Measurements from ENCODE around the gene KSR2. TPM values are rescaled to one million over a fixed set of nuclear protein-coding genes. Genes with fewer than 3 reads are reported as not detected.
"Not testable (repeated sequence)": the region's sequence is repeated elsewhere in the genome, so short reads cannot be mapped to it uniquely, and the experiment has no call there.

The KSR2 gene
- total RNA-seq, 1 donor from 2014 or later = 2.4 TPM

DNA sequence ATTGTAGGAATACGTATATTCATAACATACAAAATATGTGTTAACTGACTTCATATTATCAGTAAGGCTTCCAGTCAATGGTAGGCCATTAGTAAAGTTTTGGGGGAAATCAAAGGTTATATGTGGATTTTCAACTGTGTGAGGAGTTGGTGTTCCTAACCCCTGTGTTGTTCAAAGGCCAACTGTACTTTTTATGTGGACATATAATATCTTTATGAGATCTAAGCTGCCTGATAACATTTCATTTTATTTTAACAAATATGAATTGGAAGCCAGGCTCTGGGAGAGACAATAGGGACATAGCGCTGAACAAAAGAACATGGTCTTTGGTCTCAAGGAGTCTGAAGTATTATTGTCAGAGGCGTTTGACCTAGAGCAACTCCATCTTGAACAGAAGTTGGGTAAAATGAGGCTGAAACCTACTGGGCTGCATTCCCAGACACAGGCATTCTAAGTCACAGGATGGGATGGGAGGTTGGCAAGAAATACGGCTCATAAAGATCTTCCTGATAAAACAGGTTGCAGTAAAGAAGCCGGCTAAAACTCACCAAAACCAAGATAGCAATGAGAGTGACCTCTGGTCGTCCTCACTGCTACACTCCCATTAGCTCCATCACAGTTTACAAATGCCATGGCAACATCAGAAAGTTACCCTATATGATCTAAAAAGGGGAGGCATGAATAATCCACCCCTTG lies 147.2 kb downstream of the KSR2 start:
- no peak for DNase-seq (ENCODE audit: low spot score)

DNA sequence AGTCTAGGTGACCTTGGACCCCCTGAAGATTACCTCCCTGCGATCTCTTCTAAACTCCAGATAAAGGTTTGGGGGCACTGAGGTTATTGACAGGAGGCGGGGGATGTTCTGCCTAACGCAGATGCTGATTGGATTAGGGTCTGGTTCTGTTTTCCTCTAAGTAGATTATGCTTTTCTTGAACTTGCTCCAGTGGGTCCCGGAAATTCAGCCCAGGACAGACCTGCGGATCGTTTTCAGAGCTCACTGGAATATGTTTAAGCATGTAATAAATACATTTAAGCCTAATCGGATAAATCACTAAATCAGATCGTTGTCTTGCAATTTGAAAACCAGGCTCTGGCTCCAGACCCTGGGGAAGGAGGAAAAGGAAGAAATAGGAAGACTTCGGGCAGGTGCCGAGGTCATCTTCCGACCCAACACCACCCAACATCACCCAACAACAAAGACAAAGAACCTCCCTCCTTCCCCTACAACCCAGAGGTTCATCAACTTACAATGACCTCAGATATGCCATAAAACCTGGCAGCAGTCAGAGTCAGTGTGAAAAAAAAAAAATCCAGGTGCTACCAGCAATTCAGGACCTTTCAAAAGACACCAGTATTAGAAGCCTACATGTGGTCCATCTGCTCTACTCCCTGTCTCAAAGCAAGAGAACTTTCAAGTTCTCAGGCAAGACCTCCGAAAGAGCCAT lies 148.4 kb downstream of the KSR2 start:
- DNase-seq (ENCODE audit: low spot score) = no peak

DNA sequence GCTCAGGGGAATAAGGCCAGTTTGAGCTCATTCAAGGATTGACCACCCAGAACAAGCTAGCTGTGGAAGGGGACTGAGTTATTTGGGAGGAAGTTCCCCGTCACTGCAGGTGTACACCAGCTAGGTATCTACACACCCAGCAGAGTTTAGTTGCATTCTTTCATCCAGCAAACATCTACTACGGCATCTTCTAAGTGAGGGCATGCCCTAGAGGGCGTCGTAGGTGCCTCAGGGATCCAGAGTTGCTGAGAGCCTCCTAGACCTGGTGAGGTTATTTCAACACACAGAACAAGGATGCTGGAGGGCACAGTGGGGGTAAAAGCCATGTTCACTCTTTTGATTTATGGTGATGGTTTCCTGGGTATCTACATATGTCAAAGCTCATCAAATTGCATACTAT lies 149.6 kb downstream of the KSR2 start:
- DNase-seq (ENCODE audit: low spot score) = no peak

DNA sequence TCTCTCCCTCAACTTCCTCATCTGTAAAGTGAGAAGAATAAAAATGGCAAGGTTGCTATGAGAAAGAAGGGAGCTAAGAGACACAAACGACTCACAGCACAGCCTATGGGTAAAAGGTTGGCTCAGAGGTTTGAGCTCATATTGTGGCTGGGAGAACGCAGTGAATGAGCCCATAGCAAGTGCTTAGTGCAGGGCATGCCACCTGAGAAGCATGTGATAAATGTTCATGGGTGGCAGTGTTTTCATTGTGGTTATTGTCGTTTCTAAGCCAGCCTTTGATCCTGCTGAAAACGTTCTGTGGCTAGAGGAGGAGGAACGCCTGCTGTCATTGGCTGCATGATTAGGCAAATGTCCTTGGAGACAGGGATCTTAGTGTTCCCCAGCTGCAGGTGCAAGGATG lies 150.4 kb downstream of the KSR2 start:
- no peak for DNase-seq (ENCODE audit: low spot score)

DNA sequence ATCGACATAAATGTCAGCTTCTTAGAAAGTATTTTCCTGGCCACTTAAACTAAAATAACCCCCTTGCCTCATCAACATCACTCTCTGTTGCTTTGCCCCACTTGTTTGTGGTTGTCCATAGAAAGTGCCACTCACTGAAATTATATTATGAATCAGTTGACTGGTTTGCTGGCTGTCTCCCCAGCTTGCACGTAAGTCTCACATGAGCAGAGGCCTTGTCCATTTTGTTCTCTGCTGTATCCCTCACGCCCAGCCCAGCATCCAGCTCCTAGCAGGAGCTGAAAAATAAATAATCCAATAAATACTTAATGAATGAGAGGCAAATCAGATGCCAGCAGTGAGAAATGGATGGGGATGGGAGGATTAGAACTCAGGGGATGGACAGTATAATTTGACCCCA lies 159.3 kb downstream of the KSR2 start:
- DNase-seq (ENCODE audit: low spot score) = no peak

DNA sequence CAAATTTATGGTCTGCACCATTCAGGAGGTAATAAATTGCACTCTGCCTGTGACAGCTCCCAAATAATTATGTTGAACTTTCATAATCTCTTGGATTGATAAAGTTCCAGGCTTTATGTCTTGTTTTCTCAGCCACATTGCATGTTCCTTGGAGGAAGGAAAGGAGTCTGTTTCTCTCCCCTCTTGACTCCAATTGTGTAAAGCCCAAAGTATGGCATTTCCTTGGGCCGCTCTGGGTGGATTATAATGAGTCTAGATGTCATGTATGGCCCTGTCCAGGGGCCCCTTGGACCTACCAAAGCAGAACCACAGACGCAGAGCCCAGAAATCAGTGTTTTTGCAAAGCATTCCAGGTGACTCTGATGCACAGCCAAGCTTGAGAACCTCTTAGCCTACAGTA lies 160.8 kb downstream of the KSR2 start:
- no peak for DNase-seq (ENCODE audit: low spot score)

DNA sequence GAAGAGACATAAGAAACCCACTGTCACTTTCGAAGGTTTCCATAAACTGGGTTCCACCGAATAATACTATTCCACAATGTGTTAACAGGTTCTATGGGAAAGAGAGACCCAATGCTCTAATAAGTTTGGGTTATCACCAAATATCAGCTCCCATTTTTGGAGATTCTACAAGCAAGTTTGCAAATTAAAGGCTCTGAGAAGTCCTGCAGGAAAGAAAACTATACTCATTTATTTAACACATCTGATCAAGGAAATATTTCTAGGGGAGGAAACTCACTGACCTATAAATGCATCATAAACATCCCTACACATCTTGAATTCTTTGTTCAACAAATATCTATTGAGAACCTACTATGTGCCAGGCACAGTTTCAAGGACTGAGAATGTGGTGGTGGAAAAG lies 161.4 kb downstream of the KSR2 start:
- DNase-seq (ENCODE audit: low spot score) = no peak

DNA sequence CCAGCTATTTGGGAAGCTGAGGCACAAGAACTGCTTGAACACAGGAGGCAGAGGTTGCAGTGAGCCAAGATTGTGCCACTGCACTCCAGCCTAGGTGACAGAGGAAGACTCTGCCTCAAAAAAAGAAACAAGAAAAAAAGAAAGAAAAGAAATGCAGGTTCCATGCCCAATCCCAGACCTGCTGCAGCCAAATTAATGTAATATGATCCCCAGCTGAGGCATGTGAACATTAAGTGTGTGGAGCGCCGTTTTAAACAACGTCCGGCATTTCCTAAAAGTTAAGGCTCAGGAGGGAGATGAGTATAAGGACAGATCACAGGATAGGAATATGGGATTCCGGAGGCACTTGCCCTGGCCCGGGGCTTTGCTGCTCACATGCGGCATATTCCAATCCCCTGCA lies 162.9 kb downstream of the KSR2 start:
- no peak for DNase-seq (ENCODE audit: low spot score)

DNA sequence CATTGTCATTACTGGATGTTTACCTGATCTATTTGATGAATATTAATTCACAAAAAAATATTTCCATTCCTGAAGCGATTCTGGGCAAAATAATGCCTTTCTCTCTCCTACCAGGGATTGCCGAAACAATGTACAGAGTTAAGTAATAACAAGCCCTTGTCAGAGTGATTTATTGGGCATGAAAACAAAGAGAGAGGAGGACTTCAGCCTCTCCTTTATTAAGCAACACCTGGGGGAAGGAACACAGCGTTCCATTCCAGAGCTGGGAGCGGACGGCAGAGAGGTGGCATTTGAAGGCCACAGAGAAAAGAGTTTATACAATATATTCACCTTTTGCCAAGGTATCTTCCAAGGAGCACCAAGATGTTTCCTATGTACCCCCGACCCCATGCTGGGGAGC lies 165.8 kb downstream of the KSR2 start:
- peak; percentile 78 for DNase-seq (ENCODE audit: low spot score)

DNA sequence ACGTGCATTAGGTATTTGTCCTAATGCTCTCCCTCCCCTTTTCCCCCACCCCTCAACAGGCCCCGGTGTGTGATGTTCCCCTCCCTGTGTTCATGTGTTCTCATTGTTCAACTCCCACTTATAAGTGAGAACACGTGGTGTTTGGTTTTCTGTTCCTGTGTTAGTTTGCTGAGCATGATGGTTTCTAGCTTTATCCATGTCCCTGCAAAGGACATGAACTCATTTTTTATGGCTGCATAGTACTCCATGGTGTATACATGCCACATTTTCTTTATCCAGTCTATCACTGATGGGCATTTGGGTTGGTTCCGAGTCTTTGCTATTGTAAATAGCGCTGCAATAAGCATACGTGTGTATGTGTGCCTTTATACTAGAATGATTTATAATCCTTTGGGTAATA lies 168.1 kb downstream of the KSR2 start:
- not testable (repeated sequence) for DNase-seq (ENCODE audit: low spot score)

DNA sequence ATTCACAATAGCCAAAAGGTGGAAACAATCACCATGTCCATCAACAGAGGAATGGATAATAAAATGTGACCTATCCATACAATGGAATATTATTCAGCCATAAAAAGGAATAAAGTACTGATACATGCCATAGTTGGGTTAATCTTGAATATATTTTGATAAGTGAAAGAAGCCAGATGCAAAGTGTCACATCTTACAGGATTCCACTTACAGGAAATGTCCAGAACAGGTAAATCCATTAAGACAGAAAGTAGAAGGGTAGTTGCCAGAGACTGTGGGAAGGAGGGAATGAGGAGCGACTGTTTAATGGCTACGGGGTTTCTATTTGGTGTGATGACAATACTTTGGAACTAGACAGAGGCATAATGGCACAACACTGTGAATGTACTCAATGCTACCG lies 171.6 kb downstream of the KSR2 start:
- no peak for DNase-seq (ENCODE audit: low spot score)

DNA sequence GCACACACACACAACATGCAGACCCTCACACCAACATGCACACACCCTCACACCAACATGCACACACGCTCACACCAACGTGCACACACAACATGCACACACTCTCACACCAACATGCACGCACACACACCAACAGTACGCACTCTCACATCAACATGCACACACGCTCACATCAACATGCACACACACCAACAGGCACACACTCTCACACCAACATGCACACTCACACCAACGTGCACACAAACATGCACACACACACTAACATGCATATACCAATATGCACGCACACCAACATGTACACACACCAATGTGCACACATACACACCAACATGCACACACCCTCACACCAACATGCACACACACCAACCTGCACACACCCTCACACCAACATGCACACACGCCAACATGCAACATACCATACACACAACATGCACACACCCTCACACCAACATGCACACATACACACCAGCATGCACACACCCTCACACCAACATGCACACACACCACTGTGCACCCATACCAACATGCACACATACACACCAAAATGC lies 175.8 kb downstream of the KSR2 start:
- no peak for DNase-seq (ENCODE audit: low spot score)

DNA sequence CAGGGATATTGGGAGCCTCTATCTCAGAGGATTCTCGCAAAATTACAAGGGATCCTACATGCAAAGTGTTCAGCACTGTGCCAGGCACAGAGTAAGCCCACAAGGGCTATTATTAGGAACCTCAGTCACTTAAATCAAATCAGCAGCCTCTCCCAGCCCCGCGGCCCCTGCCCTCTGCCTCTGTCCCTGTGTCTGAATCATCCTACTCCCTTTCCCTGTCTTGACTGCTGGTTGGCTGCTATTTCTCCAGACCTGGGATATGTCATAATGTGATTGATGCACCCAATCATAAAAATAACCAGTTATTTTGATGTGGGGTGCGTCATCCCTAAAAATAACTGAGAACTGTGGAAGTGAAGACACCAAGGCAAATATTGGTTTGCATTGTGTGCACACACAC lies 176.3 kb downstream of the KSR2 start:
- DNase-seq (ENCODE audit: low spot score) = no peak

DNA sequence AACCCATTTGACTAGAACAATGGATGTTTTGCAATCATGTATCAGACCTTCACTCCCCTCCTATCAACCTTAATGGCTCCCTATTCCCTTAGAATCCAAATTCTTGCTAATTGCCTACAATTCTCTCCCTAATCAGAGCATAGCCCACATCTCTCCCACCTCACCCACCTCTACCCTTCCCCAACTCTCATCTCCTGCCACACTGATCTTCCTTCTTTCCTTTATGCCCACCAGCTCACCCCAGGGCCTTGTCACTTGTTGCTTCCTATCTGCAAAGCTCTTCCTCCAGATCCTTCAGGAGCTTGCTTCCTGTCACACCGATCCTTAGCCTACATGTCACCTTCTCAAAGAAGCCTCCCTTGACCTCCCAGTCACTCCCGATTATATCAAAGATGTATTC lies 177.8 kb downstream of the KSR2 start:
- DNase-seq (ENCODE audit: low spot score) = no peak

DNA sequence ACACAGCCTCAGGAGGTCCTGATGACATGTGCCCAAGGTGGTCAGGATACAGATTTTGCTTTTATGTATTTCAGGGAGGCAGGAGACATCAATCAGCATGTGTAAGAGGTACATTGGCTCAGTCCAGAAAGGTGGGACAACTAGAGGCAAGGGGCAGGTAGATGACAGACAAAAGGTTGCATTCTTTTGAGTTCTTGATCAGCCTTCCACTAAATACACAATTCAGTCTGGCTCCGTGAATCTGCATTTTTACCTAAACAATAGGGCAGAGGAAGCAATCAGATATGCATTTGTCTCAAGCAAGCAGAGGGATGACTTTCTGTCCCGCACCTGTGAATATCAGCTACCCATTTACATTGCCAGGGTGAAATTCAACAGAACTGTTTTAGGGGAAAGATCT lies 178.6 kb downstream of the KSR2 start:
- DNase-seq (ENCODE audit: low spot score) = no peak

DNA sequence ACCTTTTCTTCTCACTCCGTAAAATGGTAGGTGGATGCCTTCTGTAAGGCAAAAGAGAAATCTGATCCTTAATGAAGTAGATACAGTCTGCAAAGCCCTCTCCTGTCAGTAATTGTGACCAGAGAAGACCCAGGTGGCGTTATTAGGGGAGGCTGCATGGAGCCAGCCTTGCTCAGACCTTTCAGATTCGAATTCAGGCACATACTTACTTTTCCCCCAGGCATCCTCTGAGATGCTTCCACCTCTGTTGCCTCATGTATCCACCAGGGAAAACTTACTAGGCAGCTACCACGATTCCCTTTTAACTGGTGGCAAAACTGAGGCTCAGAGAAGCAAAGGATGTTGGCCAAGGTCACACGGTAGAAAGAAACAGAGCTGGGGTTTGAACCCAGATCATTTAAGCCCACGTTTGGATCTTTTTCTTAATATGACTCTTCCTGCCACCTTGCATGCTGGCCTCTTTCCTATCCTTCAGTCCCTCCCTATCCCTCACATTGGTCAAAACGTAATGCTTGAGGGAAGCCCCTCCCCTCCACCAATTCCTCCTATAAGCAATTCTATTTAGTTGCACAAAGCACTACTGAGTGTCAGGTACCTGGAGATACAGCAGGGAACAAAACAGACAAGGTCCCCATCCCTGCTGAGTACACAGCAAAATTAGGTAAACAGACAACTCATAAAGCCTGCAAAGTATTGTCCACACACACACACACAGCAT lies 179.4 kb downstream of the KSR2 start:
- DNase-seq (ENCODE audit: low spot score) = no peak

DNA sequence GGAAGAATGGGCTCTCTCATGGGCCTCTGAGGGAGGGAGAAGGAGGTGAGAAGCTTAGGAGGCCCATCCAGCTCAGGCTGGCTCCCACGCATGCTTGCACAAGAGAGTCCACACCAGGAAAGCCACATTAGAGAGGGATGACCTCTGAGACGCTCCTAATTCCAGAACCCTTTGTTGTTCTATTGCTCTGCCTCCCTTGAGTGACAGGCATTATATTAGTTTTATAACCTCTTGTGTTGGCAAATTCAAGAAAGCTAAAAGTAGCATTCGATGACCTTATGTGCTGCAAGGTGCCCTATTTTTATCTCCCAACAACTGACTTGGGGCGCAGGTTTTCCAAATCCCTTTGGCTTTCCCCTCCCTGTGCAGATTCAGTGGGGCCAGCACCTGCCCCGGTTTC lies 190.1 kb downstream of the KSR2 start:
- no peak for DNase-seq (ENCODE audit: low spot score)

DNA sequence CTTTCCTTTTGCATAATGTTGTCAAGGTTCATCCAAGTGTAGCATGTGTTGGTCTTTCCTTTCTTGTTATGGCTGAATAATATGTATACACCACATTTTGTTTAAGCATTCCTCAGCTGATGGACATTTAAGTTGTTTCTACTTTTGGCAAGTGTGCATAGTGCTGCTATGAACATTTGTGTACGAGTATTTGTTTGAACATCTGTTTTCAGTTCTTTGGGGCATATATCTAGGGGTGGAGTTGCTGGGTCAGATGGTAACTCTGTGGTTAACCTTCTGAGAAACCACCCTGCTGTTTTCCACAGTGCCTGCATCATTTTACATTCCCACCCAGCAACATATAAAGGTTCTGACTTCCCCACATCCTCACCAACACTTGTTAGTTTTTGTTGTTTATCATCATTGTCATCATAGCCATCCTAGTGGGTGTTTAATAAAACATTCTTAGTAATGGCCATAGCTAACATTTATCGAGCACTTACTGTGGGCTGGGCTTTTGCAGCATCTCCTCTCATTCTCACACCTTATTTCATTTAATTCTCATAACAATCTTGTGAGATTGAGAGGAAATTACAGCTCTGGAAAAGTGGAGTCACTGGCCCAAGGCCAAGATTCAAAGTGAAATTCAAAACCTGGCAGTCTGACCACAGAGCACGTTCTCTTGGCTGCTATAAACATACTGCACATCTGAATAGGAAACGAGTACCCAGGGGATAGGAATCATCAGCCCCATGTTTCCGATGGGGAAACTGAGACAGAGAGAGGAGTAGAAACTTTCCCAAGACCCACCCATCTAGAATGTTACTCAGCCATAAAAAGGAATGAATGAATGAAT lies 193.6 kb downstream of the KSR2 start:
- DNase-seq (ENCODE audit: low spot score) = no peak

DNA sequence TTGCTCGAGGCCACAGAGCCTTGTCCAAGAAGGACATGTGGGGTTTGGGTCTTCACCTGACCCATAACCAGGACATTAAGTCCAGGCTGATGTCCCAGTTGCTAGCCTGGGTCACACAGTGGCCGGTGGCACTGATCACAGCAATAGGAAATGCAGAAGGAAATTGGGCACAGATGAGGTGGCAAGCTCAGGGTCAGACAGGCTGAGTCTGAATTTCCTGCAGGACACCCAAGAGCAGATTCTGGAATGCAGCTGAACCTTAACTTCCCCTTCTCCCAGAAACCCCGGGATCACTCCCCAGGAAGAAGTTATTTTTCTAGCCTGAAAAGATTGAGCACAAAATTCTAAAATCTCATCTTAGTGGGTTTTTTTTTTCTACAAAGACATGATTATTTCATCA lies 199.9 kb downstream of the KSR2 start:
- no peak for DNase-seq (ENCODE audit: low spot score)

DNA sequence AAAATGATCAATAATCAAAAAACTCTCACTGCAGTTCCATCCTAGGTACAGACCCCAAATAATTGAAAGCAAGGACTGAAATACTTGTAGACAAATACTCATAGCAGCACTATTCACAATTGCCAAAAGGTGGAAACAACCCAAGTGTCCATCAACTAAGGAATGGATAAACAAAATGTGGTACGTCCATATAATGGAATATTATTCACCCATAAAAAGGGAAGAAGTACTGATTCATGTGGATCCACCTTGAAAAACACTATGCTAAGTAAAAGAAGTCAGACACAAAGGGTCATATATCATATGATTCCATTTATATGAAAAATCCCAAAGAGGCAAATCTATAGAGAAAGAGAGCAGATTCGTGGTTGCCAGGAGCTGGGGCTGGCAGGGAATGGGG lies 202.8 kb downstream of the KSR2 start:
- no peak for DNase-seq (ENCODE audit: low spot score)

DNA sequence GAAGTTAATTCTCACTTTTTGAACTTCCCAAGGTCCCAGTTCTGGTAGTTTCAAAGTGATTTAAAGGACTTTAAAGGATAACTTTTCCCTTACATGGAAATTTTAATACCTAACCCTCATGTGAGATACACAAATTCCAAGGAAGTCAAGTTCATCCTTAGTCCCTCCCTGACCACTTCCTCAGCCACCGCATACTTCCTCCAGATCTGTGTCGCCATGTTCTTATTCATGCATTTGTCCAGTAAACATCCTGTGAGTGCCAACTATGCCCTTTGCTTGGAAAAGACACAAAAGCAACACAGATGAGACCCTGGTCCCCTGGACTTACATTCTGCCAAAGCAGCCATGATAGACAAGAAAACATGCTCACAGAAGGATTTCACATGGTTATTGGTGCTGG lies 206.6 kb downstream of the KSR2 start:
- DNase-seq (ENCODE audit: low spot score) = no peak

DNA sequence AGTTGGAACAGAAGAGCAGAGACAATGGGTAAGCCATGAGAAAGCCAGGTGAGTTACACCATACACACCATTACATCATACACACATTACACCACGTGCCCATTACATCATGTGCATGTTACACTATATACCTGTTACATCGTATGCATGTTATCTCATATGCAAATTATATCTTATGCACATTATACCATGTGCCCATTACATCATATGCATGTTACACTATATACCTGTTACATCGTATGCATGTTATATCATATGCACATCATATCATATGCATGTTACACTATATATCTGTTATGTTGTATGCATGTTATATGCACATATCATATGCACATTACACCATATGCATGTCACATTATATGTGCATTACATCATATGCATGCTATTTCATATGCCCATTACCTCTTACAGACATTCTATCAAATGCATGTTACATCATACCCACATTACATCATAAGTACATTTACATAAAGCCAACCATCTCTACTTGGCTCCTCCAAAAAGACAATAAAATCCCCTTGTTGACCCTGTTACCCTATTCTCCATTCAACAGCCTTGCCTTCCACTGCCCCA lies 207.2 kb downstream of the KSR2 start:
- no peak for DNase-seq (ENCODE audit: low spot score)

Measured in mucosa of gallbladder (tissue), 1 donor.